Fibroblast of lung (primary cell): Measurements from ENCODE around the gene SMC6.

Source experiments
- EZH2 ChIP-seq: IDR thresholded peaks from 2 replicates; pipeline ENCODE4 v1.5.1; 2012; ENCODE audit warnings: low read length, control low read depth, mild to moderate bottlenecking; ENCODE audit errors: missing control alignments
- TF ChIP-seq, protein P1 (sequence below), 2 donors: IDR thresholded peaks in 1 of 2; conservative IDR thresholded peaks in 1 of 2; 1 replicate in 1 of 2; 2 replicates in 1 of 2; pipeline ENCODE4 v1.5.1; 2011 to 2012; ENCODE audit warnings: low read length in 2 of 2, control low read depth in 1 of 2, inconsistent platforms in 1 of 2, low read depth in 1 of 2, mild to moderate bottlenecking in 1 of 2

DNA sequence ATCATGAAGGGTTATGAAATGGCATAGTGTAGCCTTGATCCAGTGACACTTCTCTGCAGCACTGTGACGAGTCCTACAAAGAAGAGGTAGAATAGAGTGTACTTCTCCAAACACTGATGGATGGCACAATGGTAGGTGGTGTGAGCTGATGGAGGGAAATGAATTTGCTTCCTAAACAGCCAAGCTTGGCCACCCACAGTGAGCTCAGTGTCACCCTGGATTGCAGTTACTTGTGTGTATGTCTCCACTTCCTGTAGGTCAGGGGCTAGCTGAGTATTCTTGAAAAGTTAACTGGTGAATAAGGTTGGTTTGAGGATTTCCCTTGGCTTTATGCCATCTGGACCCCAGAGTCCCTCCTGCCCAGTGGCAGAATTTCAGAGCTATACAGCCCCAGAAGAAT is 137.2 kb downstream of the SMC6 start:
- TF ChIP-seq, protein P1, sequence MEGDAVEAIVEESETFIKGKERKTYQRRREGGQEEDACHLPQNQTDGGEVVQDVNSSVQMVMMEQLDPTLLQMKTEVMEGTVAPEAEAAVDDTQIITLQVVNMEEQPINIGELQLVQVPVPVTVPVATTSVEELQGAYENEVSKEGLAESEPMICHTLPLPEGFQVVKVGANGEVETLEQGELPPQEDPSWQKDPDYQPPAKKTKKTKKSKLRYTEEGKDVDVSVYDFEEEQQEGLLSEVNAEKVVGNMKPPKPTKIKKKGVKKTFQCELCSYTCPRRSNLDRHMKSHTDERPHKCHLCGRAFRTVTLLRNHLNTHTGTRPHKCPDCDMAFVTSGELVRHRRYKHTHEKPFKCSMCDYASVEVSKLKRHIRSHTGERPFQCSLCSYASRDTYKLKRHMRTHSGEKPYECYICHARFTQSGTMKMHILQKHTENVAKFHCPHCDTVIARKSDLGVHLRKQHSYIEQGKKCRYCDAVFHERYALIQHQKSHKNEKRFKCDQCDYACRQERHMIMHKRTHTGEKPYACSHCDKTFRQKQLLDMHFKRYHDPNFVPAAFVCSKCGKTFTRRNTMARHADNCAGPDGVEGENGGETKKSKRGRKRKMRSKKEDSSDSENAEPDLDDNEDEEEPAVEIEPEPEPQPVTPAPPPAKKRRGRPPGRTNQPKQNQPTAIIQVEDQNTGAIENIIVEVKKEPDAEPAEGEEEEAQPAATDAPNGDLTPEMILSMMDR (conservative IDR thresholded peaks at IDR 0.05 in 1 of 2, IDR thresholded peaks at IDR 0.05 in 1 of 2; ENCODE audit: low read depth in 1 of 2, low read length in 2 of 2) = no peak
- TF ChIP-seq EZH2 = no peak
